HG03520 (cell line): ENCODE results near the gene WFDC6.
"Not testable (repeated sequence)": the region's sequence is repeated elsewhere in the genome, so short reads cannot be mapped to it uniquely, and the experiment has no call there.

Experiments
- ATAC-seq: cut with Tn5 transposase; IDR thresholded peaks from one replicate; pipeline ENCODE4 v1.9.1; 2021; ENCODE audit warnings: mild to moderate bottlenecking, moderate library complexity; ENCODE audit not compliant: unreplicated experiment

The WFDC6 gene

DNA sequence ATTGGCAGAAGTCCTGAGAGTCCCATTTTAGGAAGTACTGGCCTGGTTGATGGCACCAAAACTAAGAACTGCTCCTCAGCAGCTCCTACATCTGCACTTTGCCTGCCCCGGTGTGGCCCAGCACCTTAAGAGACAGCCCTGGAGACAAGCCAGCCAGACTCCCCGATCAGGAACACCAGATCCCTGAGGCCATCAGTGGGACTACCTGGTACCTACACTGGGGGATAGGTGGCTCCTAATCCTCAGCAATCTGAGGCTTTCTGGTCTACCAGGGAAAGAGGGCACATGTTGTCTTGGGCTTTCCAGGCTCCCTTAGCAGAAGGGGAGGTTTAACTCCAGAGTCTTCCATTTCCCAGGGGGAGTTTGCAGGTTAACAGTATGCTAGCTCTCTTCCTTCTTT, at the start of gene WFDC6:
Gene WFDC6, minus strand, starts transcription at position 101 of the 400 bp plus-strand sequence. Its CDS starts 75 bp downstream, at position 26.
- ATAC-seq: no peak

- ATAC-seq: no peak
Observed at GRCh38 chr20:45588800-45589199, 49.5 kb upstream of the WFDC6 start.

GRCh38 chr20:45585986-45586385, 46.7 kb upstream of the WFDC6 start:
- not testable (repeated sequence) for ATAC-seq

- ATAC-seq: not testable (repeated sequence)
Observed at GRCh38 chr20:45584294-45584693, 45.0 kb upstream of the WFDC6 start.

GRCh38 chr20:45583502-45583901, 44.2 kb upstream of the WFDC6 start:
- ATAC-seq: no peak

GRCh38 chr20:45581702-45582101, 42.4 kb upstream of the WFDC6 start:
- ATAC-seq: no peak

DNA sequence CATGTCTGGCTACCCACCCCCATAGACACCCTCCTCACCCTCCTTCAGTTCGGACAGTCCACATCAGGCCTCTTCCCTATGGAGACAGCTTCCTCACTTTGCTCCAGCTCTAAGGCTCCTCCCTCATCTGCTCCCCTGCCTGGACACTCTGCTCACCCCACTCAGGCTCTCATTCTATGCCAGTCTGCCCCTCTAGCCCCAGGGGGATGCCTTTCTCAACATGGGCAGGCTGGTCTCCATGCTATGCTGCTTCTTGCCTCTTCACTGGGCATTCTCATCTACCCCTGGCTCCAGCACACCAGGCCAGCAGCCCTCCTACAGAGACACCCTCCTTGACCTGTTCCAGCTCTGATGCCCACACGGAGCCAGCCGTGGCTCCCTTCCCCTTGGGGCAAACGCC, 39.9 kb upstream of the WFDC6 start, which contains the start of gene WFDC8:
Gene WFDC8, minus strand, starts transcription at position 101 of the 400 bp plus-strand sequence. Its CDS starts 37 bp downstream, at position 64.
- no peak for ATAC-seq

- ATAC-seq: no peak
Observed at GRCh38 chr20:45578231-45578630, 38.9 kb upstream of the WFDC6 start.

- ATAC-seq: no peak
Observed at GRCh38 chr20:45576995-45577394, 37.7 kb upstream of the WFDC6 start.

DNA sequence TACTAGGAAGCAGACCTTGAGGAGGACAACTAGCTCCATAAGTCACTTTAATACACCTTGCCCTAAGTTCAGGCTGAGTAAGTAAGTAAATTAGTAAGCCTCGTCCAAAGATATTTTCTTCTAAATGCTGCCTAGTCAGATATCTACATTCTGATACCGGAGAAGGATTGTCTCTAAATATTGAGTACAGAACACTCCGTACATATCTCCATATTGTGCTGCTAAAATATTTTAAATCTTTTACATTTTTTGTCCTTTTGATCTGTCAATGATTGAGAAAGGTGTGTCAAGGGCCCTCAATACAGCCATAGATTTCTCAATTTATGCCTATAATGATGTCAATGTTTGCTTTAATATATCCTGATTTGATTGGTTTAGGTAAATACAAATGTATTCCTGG, 36.6 kb upstream of the WFDC6 start:
- no peak for ATAC-seq

- not testable (repeated sequence) for ATAC-seq
Observed at GRCh38 chr20:45569650-45570049, 30.4 kb upstream of the WFDC6 start.

DNA sequence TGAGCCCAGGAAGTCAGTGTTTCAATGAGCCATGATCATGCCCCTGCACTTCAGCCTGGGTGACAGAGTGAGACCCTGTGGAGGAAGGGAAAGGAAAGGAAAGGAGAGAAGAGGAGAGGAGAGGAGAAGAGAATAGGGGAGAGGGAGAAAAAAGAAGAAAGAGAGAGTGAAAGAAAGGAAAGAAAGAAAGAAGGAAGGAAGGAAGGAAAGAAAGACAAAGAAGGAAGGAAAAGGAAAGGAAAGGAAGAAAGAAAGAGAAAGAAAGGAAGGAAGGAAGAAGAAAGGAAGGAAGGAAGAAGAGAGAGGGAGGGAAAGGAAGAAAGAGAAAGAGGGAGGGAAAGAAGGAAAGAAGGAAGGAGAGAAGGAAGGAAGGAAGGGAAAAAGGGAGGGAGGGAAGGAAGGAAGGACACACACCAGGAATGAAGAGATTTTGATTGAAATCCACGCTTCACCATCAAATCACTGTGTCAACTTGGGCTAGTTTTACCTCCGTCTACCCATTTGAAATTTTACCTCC, 25.5 kb upstream of the WFDC6 start:
- ATAC-seq: no peak

DNA sequence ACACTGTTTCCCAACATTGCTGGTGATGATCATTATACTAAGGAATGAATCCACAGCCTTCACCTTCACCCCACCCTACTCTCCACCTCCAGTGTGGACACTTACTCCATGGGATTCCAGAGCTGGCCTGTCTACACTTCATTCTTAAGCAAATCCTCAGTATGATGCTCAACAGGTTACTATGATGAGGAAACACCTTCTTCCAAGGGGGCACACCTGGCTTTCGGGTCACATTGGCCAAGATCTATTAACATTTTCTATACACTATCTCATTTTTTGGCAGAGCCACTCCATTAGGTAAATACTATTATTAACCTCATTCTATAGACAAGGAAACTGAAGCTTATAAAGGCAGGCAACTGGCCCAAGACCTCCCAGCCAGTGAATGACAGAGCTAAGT, 15.9 kb upstream of the WFDC6 start:
- no peak for ATAC-seq

DNA sequence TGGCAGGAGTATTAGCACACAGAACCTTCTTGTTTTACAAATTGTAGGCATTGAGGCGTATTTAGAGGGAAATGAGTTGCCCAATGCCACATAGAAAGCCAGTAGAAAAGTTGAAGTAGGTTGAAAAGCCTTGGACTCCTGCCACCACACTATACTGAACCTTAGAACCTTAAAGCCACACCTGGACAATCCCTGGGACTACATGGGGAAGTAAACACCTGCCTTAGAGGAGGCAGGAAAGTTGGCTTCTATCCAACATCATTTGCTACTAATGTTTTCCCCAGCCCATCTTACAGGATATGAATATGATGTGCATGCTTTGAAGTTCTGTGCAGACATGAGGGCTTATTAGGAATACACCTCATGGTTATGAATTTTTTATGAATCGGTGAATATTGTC, 13.2 kb upstream of the WFDC6 start:
- no peak for ATAC-seq

- ATAC-seq: no peak
Observed at GRCh38 chr20:45550765-45551164, 11.5 kb upstream of the WFDC6 start.

- no peak for ATAC-seq
Observed at GRCh38 chr20:45548410-45548809, 9.1 kb upstream of the WFDC6 start.

DNA sequence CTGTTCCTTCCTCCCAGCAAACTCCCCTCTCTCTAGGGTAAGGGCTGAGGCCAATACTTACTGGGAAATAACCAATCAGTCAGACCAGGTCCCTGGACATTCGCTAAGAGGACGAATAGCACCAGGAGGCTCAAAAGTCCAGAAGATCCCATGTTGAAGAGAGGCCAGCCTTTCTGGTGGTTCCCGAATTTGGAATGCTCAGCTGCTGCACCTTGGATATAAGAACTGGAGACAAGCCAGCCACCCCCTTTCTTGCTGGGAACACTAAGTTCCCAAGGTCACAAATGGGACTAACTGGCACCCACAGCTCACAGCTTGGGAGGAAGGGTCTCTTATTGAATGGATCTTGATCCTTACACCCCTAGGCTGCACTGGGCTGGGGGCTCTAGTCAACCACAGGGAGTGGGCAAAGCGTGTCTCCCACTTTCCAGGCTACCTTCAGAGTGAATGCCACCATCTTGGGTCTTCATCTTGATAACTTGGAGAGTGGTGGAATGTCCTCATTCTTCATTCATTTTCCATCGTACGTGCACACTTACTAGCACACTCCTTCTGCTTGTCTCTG, 8.0 kb upstream of the WFDC6 start, which contains the start of gene EPPIN:
Gene EPPIN, minus strand, starts transcription at position 196 of the 565 bp plus-strand sequence. Its CDS starts 44 bp downstream, at position 152.
- no peak for ATAC-seq

DNA sequence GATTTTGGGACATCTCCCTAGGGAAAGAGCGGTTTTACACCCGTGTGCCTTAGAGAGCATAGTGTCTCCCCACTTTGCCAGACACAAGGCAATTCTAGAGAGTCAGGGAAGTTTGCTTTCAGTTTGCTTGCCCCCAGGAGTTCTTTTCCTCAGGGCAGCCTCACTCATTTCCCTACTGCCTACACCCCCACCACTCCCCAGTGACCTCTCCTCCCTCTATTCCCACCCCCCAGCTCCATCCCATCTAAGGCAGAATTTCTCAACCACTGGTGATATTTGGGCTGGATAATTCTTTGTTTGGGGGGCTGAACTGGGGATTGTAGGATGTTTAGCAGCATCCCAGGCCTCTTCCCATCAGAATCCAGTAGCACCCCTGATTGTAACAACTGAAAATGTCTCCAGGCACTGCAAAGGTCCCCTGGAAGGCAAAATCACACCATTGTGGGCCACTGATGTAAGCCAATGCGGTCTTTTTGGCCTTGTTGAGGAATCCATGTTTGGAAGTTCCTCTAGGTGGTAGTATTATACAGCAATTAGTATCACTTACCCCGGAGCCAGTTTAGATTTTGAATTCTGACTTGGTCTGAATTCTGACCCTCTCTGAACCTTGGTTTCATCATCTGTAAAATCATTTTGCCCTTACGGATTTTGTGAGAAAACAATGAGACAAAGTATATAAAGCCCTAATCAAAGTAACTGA, 6.6 kb upstream of the WFDC6 start:
- ATAC-seq: no peak

- ATAC-seq: no peak
Observed at GRCh38 chr20:45545351-45545750, 6.1 kb upstream of the WFDC6 start.

GRCh38 chr20:45538209-45538799, 978 bp downstream of the WFDC6 start:
- no peak for ATAC-seq

DNA sequence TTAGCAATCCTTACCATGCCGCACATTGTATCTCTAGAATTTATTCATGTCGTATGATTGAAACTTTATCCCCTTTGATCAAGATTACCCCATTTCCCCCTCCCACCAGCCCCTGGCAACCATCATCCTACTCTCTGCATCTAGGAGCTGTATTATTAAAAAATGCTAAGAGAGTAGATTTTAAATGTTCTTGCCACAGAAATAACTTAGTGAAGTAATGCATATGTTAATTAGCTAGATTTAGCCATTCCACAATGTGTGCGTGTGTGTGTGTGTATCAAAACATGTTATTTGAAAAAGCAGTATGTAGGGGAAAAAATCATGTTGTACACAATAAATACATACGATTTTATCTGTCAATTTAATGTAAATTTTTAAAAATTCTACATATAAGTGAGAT, 12.0 kb downstream of the WFDC6 start:
- no peak for ATAC-seq

DNA sequence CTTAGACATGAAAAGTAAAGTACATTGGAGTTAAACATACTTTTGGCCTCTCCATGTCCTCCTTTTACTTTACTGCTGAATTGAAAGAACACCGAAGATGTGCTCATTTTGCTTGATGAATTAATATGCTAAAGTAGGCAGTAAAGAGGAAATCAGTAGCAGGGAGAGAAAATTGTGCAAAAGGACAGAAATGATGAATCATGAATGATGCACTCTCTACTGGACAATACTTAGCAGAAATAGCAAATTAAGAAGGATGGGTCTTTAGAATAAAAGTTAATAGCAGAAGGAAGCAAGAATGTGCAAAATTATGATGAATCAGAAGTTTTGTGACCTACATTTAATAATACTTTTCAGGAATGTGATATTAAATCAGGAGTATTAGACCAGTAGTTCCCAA, 15.5 kb downstream of the WFDC6 start:
- no peak for ATAC-seq
